ENCODE data around the gene PXN.

PXN gene

DNA sequence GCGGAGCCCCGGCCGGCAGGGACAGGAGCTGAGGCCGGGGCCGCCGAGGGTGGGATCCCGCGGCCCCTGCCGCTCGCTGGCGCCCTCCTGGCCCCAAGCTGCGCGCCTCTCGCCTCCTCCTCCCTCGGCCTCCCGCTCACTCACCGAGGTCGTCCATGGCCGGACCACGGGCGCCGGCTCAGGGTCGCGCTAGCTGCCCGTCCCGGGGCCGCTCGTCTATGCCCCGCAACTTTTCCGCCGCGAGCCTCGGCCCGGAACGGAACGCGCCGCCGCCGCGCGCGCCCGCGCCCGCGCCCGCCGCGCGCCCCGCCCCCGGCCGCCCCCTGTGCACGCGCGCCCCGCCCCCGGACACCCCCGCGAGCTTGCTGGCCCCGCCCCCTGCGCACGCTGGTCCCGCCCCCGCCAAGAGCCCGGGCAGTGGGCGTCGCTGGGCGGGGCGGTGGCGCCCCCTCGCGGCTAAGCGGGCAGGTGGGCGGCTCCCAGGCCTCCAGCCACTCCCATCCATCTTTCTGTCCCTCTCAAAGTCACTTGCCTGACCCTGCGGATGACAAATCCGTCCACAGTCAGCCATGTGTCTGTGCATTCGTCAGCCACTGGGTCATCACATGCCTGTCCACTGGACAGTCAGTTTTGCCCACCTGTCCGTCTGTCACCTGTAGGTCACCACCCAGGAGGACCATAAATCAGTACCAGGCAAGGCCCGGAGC is at the start of gene PXN:
Gene PXN, minus strand, starts transcription at position 258 of the 707 bp plus-strand sequence. Its CDS starts 101 bp downstream, at position 157.
- peak within 1 kb of the TSS; percentile 63 to 99 (median 96) for H3K27ac ChIP-seq

DNA sequence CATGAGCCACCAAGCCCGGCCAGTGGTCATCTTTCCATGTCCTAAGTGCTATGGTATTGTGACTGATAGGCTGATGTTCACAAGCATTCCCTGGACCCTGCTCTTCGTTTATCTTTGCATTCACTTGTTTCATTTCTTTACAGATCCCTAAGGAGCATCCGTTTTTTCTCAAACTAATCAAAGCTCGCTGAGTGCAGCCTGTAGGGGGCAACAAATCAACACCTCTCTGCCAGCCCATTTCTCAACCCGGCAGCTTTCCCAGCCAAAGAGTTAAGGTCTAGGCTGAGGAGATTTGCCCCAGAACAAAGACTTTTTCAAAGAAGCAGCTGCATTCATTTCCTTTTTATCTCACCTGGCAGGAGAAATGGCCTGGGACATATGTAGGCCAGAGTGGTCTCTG is 48.7 kb upstream of the PXN start:
- Histone ChIP-seq H3K27ac (no peak overlapping the region), H3K4me3 (no peak overlapping the region)

More for the DNA sequence above, at the start of gene PXN:
- peak within 1 kb of the TSS; percentile 75 to 97 (median 90) for H3K4me3 ChIP-seq

DNA sequence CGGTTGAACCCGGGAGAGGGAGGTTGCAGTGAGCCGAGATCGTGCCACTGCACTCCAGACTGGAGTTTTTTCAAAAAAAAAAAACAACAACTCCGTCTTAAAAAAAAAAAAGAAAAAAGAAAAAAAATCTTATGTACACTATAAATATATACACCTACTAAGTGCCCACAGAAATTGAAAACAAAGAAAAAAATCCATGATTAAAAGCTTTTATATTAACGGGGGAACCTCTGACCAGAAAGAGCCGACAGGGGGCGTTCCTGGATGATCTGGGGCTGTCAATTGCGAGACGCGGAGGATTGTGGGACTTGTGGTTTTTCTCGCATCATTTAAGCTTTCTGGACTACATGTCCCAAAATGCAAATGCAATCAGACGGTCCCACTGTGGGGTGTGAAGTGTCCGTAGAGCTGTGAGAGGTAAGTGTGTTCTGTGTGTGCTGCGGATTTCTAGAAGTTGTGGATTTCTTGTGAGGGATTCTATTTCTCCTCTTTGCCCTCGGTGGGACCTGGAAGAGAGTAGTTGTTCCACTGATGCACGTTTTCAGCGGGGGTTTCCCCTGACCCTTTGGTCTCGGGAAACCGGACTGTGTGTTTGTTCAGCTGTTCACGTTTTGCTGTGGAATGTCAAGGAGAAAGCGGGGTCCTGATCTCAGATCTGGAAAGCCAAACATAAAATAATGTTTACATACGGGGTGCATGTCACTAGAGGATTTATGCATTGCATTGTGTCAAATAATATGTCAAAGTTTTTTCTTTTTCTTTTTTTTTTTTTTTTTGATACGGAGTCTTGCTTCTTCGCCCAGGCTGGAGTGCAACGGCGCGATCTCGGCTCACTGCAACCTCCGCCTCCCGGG is 36.7 kb upstream of the PXN start, which contains the start of gene SIRT4:
Gene SIRT4, plus strand, starts transcription at position 360 of the 854 bp plus-strand sequence. CDS start 1,241 bp downstream, outside the sequence.
- peak within 1 kb of the TSS in 16 of 21 experiments; percentile 10 to 85 (median 70) for H3K27ac ChIP-seq
- peak within 1 kb of the TSS; percentile 27 to 60 (median 48) for H3K4me3 ChIP-seq

DNA sequence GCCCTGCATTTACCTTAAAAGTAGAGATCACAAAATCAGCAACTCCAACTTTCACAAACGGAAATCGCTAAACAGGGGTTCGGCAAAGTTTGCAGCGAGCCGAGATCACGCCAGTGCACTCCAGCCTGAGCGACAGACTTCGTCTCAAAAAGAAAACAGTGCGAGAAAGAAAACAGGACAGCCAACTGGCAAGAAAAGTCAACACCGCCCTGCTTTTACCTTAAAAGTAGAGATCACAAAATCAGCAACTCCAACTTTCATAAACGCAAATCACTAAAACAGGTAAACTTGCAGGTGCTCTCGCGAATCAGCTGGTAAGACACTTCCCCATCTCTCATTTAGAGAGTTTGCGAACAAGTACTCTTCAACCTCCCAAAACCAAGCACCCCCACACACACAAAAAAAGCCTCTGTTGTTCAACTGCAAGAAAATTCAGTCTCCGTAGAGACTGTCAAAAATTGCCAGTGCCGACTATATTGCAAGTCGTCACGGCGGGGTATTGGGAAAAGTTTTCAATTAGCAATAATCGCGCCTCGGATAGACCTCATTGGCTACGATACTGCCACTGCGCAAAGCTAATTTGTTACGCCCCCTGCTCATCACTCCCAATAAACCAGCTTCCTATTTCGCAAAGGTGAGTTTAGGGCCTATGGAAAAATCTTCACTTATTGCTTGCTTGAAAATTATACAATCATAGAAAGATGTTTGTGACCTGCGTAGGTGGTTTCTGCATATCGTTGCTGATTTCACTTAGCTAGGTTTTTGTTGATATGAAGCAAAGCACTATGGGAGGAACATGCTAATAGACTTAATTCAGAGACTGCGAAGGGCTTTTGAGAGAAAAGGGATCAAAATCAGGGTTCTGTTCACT is 27.4 kb upstream of the PXN start, which contains the start of gene RNU4-1:
Gene RNU4-1, minus strand, starts transcription at position 577 of the 871 bp plus-strand sequence.
- peak within 1 kb of the TSS in 20 of 21 experiments; percentile 89 to 100 (median 99) for H3K27ac ChIP-seq

DNA sequence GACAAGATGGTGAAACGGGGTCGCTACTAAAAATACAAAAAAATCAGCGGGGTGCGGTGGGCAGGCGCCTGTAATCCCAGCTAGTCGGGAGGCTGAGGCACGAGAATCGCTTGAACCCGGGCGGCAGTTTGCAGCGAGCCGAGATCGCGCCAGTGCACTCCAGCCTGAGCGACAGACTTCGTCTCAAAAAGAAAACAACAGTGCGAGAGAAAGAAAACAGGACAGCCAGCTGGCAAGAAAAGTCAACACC is 26.8 kb upstream of the PXN start:
- Histone ChIP-seq H3K27ac (peak overlapping the region in 20 of 21 experiments; percentile 89 to 100 (median 99)), H3K4me3 (peak overlapping the region; percentile 36 to 62 (median 50))

More for the DNA sequence above, 27.4 kb upstream of the PXN start, which contains the start of gene RNU4-1:
- H3K4me3 ChIP-seq, result peak within 1 kb of the TSS; percentile 36 to 62 (median 50)

DNA sequence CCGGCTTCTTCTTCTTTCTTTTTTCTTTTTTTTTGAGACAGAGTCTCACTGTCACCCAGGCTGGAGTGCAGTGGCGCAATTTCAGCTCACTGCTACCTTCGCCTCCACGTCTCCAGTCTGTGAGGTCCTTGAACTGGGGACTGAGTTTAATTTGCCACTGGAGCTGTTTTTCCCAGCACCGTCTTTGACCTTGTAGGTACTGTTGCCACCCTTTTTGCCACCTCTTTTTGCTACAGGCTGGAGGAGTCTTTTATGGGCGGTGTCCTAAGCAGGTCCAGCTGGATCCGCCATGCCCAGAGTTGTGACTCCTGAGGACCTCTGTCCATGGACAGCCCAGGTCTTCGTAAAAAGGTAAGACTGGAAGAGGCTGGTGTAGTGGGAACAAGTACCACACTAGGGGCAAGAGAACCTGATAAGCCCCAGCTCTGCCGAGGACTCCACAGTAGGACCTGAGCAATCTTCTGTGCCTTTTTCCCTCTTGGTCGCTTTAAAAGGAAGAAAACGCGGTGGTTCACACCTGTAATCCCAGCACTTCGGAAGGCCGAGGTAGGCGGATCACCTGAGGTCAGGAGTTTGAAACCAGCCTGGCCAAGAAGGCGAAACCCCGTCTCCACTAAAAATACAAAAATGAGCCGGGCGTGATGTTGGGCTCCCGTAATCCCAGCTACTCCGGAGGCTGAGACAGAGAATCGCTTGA is 25.2 kb upstream of the PXN start:
- Histone ChIP-seq H3K27ac (peak overlapping the region in 20 of 21 experiments; percentile 2 to 100 (median 99)), H3K4me3 (peak overlapping the region; percentile 9 to 62 (median 38))

DNA sequence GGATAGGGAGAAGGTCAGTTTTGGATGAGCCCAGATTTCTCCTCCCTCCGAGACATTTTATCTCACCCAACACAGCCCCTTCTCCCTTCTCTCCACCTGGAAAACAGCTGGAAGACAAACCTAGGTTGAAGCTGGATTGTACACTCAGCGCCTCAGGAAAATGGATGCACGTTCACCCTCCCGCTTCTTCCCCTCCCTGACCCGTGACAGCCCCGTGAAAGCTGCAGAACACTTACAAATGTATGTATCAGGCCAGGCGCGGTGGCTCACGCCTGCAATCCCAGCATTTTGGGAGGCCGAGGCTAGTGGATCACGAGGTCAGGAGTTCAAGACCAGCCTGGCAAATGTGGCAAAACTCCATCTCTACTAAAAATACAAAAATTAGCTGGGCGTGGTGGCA is 22.0 kb upstream of the PXN start:
- Histone ChIP-seq H3K27ac (peak overlapping the region in 1 of 21 experiments; percentile 27), H3K4me3 (no peak overlapping the region)

DNA sequence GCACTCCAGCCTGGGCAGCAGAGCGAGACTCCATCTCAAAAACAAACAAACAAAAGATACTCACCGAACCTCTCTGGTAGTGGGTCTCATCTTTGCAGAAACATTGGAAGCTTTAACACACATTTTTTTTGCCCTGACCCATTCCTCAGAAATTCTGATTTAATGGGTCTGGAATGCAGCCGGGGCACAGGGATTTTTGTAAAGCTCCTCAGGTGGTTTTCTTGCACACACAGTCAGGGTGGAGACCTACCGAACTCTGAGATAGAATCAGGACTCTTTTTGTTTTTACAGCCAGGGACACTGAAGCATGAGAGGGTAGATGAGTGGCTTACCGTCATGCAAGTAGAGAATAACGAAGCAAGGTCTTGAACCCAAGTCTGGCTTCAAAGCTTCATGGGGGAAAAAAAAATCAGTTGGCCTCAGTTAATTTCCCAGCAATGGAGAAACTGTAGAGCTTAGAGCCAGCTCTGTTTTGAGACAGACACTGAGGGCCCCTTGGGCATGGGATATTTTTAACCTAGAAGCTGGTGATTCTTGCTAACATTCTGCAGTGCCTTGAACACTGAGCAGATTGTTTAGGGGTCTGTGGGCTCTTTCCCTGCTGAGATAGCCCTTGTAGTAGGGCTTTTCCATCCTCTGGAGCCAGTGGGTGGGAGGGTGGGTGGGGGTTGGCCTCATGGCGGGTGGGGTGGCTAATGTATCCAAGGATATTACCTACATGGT is 21.4 kb upstream of the PXN start:
- H3K27ac ChIP-seq, result peak overlapping the region in 1 of 21 experiments; percentile 27
- H3K4me3 ChIP-seq, result no peak overlapping the region

DNA sequence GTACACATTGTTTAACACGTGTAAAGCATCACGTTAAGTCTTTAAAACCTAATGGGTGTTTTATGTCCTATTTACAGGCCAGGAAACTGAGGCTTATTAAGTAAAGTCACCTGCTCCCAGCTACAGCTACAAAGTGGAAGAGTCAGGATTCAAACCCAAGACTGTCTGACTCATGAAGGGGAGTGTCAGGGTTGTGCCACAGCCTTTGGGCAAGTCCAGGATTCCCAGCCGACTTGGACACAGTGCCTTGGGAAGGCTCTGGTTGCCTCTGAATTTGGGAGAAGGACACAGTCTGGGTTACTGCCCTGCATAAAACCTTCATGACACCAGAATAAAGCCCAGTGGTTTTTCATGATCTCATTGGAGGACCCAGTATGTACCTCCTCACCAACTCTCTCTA is 18.9 kb upstream of the PXN start:
- Histone ChIP-seq H3K27ac (no peak overlapping the region), H3K4me3 (no peak overlapping the region)

DNA sequence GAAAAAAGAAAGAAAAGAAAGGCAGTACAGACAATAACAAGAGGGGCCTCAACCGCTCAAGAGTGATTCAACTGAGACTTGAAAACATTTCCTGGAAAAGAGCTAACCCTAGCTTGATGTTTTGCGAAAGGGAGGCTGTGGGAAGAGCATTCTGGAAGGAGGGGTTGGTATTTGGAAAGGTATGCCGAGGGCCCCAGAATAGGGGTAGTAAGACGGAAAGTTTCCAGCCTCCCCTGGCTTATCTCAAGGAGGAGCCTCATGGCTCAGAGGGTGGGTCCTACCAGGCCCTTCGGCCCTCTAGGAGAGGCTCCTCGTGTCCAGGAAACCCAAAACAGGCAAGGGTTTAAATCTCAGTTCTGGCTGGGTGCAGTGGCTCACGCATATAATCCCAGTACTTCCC is 17.8 kb upstream of the PXN start:
- H3K4me3 ChIP-seq, result no peak overlapping the region

DNA sequence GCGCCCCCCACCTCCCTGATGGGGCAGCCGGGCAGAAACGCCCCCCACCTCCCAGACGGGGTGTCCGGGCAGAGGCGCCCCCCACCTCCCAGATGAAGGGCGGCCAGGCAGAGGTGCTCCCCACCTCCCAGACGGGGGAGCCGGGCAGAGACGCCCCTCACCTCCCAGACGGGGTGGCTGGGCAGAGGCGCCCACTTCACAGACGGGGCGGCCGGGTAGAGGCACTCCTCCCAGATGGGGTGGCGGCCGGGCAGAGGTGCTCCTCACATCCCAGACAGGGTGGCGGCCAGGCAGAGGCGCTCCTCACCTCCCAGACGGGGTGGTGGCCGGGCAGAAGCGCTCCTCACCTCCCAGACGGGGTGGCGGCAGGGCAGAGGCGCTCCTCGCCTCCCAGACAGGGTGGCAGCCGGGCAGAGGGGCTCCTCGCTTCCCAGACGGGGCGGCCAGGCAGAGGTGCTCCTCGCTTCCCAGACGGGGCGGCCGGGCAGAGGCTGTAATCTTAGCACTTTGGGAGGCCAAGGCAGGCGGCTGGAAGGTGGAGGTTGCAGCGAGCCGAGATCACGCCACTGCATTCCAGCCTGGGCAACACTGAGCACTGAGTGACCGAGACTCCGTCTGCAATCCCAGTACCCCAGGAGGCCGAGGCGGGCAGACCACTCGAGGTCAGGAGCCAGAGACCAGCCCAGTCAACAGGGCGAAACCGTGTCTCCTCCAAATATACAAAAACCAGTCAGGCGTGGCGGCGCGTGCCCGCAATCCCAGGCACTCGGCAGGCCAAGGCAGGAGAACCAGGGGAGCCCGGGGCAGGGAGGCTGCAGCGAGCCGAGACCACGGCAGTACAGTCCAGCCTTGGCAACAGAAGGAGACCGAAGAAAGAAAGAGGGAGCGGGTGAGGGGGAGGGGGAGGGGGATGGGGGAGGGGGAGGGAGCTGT is 12.9 kb upstream of the PXN start:
- no peak overlapping the region for H3K27ac ChIP-seq
- no peak overlapping the region for H3K4me3 ChIP-seq

More for the DNA sequence above, 17.8 kb upstream of the PXN start:
- no peak overlapping the region for H3K27ac ChIP-seq

DNA sequence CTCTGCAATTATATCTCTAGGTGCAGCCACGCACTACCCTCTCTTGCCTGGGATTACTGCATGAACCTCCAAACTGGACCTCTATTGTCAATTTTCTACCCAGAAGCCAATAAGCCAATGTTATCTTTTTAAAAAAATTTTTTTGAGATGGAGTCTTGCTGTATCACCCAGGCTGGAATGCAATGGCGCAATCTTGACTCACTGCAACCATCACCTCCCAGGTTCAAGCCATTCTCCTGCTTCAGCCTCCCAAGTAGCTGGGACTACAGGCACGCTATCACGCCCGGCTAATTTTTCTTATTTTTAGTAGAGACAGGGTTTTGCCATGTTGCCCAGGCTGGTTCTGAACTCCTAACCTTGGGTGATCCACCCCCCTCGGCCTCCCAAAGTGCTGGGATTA is 11.2 kb upstream of the PXN start:
- no peak overlapping the region for H3K27ac ChIP-seq
- no peak overlapping the region for H3K4me3 ChIP-seq

DNA sequence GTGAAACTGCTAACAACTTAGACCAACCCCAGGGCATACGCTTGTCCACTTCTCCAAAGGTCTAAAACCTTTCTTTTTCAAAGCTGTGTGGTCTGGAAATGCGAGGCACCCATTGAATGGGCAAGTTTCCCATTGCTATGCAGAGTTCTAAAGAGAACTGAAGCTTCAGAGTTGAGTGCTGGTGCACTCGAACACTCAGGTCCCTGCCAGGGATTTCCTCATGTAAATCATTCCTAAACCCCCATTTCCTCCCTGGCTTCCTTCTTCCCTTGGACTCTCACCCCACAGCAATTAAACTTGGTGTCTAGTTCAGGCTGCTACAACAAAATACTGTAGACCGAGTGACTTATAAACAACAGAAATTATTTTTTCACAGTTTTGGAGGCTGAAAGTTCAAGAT is 2.2 kb upstream of the PXN start:
- Histone ChIP-seq H3K27ac (no peak overlapping the region), H3K4me3 (no peak overlapping the region)

DNA sequence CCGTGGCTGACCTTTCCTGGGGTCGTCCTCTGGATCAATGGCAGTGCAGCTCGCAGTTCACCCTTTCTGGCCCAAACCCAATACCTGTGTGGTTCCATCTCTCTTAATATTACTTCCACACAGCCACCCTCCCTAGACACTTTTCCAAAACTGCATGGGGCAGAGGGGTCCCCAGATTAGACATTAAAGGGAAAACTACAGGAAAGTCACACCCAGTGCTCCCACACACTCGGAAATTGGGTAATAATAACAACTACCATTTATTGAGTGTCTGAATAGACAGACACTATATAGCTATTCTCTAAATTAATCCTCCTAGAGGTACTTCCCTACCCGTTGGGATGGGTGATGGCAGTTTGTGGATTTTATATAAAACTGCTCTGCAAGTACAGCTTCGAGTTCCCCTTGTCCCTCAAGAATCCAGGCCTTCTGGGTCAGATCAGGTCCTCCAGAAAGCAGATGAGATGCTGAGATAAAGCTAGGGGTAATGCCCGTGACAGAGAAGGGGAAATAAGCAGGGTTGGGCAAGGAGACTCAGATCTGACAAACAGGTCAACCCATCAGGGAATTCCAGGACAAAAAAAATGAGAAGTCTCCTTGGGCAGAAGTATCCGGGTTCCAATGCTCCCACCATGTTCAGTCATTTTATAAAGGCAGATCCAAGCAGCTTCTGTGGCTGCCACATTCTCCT is 795 bp upstream of the PXN start:
- Histone ChIP-seq H3K27ac (peak overlapping the region in 1 of 21 experiments; percentile 37), H3K4me3 (peak overlapping the region in 3 of 7 experiments; percentile 5 to 94 (median 8))

DNA sequence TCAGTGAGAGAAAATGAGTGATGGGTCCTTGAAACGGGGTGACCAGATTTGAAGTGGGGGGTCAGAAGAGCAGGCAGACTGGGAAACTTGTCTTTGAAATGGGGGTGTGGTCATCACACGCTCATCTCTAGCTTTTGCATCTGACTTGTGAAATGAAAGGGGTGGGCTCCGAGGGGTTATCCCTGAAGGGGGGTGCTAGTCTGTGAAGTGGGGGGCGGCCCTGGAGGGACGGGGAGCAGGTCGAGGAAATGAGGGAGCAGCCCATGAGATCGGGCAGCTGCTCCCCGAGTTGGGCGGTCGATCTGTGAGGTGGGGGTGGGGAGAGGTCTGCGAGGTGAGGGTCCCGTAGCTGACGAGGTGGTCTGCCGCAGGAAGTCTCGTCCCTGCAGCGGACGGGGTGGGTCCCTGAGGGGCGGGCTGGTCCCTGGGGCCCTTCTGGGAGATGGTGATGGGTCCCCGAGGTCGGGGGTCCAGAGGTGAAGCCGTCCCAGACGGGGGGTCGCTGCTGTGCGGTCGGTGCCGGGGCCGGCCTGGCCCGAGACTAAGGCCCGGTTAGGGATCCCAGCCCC is 542 bp downstream of the PXN start:
- H3K4me3 ChIP-seq, result peak overlapping the region; percentile 75 to 97 (median 90)
- H3K27ac ChIP-seq, result peak overlapping the region; percentile 63 to 99 (median 96)

Data from skin epidermis (tissue), 12 donors.